CD4-positive, alpha-beta T cell treated with Interleukin-21 for 1 hour (primary cell): Measurements from ENCODE around the gene CRISPLD2.
"Not testable (repeated sequence)": the region's sequence is repeated elsewhere in the genome, so short reads cannot be mapped to it uniquely, and the experiment has no call there.

Experiments
- DNase-seq: peaks from one replicate; pipeline ENCODE4 v3.0.0-alpha.2; 2020

Gene CRISPLD2

GRCh38 chr16:84863481-84863814, 43.7 kb downstream of the CRISPLD2 start:
- DNase-seq = no peak

GRCh38 chr16:84864326-84864955, 44.7 kb downstream of the CRISPLD2 start:
- no peak for DNase-seq

GRCh38 chr16:84867696-84868095, 47.9 kb downstream of the CRISPLD2 start:
- no peak for DNase-seq

GRCh38 chr16:84868328-84868727, 48.5 kb downstream of the CRISPLD2 start:
- no peak for DNase-seq

GRCh38 chr16:84868829-84869472, 49.2 kb downstream of the CRISPLD2 start:
- DNase-seq = no peak

GRCh38 chr16:84869473-84869845, 49.7 kb downstream of the CRISPLD2 start:
- DNase-seq = no peak

GRCh38 chr16:84872971-84873370, 53.2 kb downstream of the CRISPLD2 start:
- not testable (repeated sequence) for DNase-seq

- no peak for DNase-seq
Measured at GRCh38 chr16:84874004-84874435, 54.2 kb downstream of the CRISPLD2 start.

GRCh38 chr16:84874553-84874952, 54.8 kb downstream of the CRISPLD2 start:
- DNase-seq = no peak

- no peak for DNase-seq
Measured at GRCh38 chr16:84874983-84875382, 55.2 kb downstream of the CRISPLD2 start.

- DNase-seq = no peak
Measured at GRCh38 chr16:84875846-84876245, 56.1 kb downstream of the CRISPLD2 start.

GRCh38 chr16:84876873-84877606, 57.3 kb downstream of the CRISPLD2 start:
- no peak for DNase-seq

- no peak for DNase-seq
Measured at GRCh38 chr16:84878770-84879169, 59.0 kb downstream of the CRISPLD2 start.

GRCh38 chr16:84879569-84880487, 60.0 kb downstream of the CRISPLD2 start:
- DNase-seq = no peak

- no peak for DNase-seq
Measured at GRCh38 chr16:84881702-84882521, 62.1 kb downstream of the CRISPLD2 start.

- no peak for DNase-seq
Measured at GRCh38 chr16:84883301-84883700, 63.5 kb downstream of the CRISPLD2 start.

GRCh38 chr16:84884246-84884595, 64.4 kb downstream of the CRISPLD2 start:
- no peak for DNase-seq

- DNase-seq = no peak
Measured at GRCh38 chr16:84884596-84885341, 65.0 kb downstream of the CRISPLD2 start.

- no peak for DNase-seq
Measured at GRCh38 chr16:84885342-84885910, 65.6 kb downstream of the CRISPLD2 start.

- DNase-seq = no peak
Measured at GRCh38 chr16:84886497-84887090, 66.8 kb downstream of the CRISPLD2 start.

- DNase-seq = no peak
Measured at GRCh38 chr16:84887207-84887606, 67.4 kb downstream of the CRISPLD2 start.
